Gastrocnemius medialis (tissue), 4 donors: Measurements from ENCODE around the gene SMPDL3A. TPM values are rescaled to one million over a fixed set of nuclear protein-coding genes. Genes with fewer than 3 reads are reported as not detected.

ENCODE experiments used
- ATAC-seq, 2 donors: fragments of 150-250 bp; one replicate each; pipeline ENCODE4 v1.9.1; 2016
- DNase-seq, 2 donors: peaks; one replicate each; pipeline ENCODE4 v3.0.0-alpha.2; 2019
- H3K27ac ChIP-seq, 4 donors: fragments of 200-600 bp; sonication (generic); 1 replicate in 1 of 4; 2 replicates in 3 of 4; pipeline ENCODE4 v1.5.1; 2016 to 2018; ENCODE audit warnings: mild to moderate bottlenecking in 2 of 4, moderate library complexity in 1 of 4
- H3K27me3 ChIP-seq, 3 donors: fragments of 200-600 bp; sonication (generic) in 2 of 3; 1 replicate in 1 of 3; 2 replicates in 2 of 3; pipeline versions ENCODE4 v1.5.1 to v1.6.0; 2016 to 2019; ENCODE audit warnings: mild to moderate bottlenecking in 1 of 3, moderate library complexity in 1 of 3
- H3K36me3 ChIP-seq, 2 donors: fragments of 200-600 bp; sonication (generic) in 1 of 2; one replicate each; pipeline ENCODE4 v1.5.1; 2017 to 2018
- H3K4me1 ChIP-seq, 2 donors: fragments of 200-600 bp; sonication (generic) in 1 of 2; one replicate each; pipeline ENCODE4 v1.5.1; 2016 to 2017; ENCODE audit warnings: mild to moderate bottlenecking in 2 of 2
- H3K4me3 ChIP-seq, 4 donors: fragments of 200-600 bp; sonication (generic) in 3 of 4; 1 replicate in 1 of 4; 2 replicates in 3 of 4; pipeline ENCODE4 v1.5.1; 2016 to 2019; ENCODE audit warnings: mild to moderate bottlenecking in 2 of 4
- H3K9me3 ChIP-seq, 3 donors: fragments of 200-600 bp; sonication (generic) in 2 of 3; 1 replicate in 1 of 3; 2 replicates in 2 of 3; pipeline ENCODE4 v1.5.1; 2016 to 2019
- POLR2A ChIP-seq, 2 donors: fragments of 450-650 bp; IDR thresholded peaks; one replicate each; pipeline ENCODE4 v1.6.1; 2017; ENCODE audit warnings: antibody characterized with exemption in 2 of 2, mild to moderate bottlenecking in 2 of 2, moderate library complexity in 2 of 2
- in situ Hi-C, 4 donors: fragments of 200-750 bp; cut with MboI; loops; one replicate each; pipeline versions ENCODE4 v1.15.0 to v1.8.0; 2017; ENCODE audit warnings: low sequenced_read_pairs in 4 of 4
- intact Hi-C: fragments of 100-400 bp; cut with DNase I; formaldehyde crosslinking; loops from one replicate; pipeline ENCODE4 v1.15.1; 2023; ENCODE audit warnings: low total_unique reads
- total RNA-seq, 4 donors: library from RNA; depleted of rRNA; stranded (reverse); fragments of >200 nt; gene quantifications; one replicate each; pipeline versions ENCODE4 v1.1.0 to v1.2.3, GENCODE V29; 2016
- TF ChIP-seq, protein P1 (sequence below), 5 experiments: fragments of 450-650 bp in 3 of 5; fragments of 200-600 bp in 2 of 5; sonication (generic) in 2 of 5; IDR thresholded peaks in 4 of 5; conservative IDR thresholded peaks in 1 of 5; 1 replicate in 4 of 5; 2 replicates in 1 of 5; pipeline ENCODE4 v1.5.1; 2016 to 2019; ENCODE audit warnings: antibody characterized with exemption in 5 of 5, mild to moderate bottlenecking in 3 of 5, moderate library complexity in 3 of 5

Gene SMPDL3A
- total RNA-seq, 4 donors from 2014 or later = 18.4 to 38.4 (median 32.6) TPM

DNA sequence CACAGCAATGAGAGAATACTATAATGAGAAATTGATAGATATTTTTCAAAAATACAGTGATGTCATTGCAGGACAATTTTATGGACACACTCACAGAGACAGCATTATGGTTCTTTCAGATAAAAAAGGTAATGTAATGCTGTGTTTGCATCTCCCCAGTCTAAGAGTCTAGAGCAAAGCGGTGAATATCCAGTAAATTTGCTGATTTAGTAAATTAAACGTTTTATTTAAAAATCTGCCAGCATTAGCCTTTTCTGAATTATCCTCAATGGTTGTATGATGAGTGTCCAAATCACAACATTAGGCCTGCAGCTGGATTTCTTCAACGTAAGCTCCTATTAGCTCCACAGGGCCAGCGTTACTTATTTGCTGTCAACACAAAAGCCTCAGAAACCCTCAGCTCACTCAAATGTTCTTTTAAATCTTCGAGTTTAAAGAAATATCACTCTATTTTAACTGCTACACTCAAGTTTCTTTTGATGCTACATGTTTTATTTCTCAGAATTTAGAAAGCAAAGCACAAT is 16.0 kb downstream of the SMPDL3A start:
- Histone ChIP-seq H3K4me3 (no peak overlapping the region), H3K27ac (no peak overlapping the region), H3K36me3 (peaks cover 0 to 39% of the 10 kb centered on the region in 2 donors), H3K27me3 (no peaks in the 10 kb centered on the region), H3K4me1 (peaks cover 0 to 13% of the 10 kb centered on the region in 2 donors), H3K9me3 (no peaks in the 10 kb centered on the region)
- DNase-seq (no peak), ATAC-seq (no peak)
- intact Hi-C loops (no loop called here), in situ Hi-C loops (no loop called here)
- TF ChIP-seq, protein P1, sequence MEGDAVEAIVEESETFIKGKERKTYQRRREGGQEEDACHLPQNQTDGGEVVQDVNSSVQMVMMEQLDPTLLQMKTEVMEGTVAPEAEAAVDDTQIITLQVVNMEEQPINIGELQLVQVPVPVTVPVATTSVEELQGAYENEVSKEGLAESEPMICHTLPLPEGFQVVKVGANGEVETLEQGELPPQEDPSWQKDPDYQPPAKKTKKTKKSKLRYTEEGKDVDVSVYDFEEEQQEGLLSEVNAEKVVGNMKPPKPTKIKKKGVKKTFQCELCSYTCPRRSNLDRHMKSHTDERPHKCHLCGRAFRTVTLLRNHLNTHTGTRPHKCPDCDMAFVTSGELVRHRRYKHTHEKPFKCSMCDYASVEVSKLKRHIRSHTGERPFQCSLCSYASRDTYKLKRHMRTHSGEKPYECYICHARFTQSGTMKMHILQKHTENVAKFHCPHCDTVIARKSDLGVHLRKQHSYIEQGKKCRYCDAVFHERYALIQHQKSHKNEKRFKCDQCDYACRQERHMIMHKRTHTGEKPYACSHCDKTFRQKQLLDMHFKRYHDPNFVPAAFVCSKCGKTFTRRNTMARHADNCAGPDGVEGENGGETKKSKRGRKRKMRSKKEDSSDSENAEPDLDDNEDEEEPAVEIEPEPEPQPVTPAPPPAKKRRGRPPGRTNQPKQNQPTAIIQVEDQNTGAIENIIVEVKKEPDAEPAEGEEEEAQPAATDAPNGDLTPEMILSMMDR (IDR thresholded peaks at IDR 0.05 in 4 of 5, conservative IDR thresholded peaks at IDR 0.05 in 1 of 5) = no peak
- TF ChIP-seq POLR2A (IDR thresholded peaks at IDR 0.05) = no peak

DNA sequence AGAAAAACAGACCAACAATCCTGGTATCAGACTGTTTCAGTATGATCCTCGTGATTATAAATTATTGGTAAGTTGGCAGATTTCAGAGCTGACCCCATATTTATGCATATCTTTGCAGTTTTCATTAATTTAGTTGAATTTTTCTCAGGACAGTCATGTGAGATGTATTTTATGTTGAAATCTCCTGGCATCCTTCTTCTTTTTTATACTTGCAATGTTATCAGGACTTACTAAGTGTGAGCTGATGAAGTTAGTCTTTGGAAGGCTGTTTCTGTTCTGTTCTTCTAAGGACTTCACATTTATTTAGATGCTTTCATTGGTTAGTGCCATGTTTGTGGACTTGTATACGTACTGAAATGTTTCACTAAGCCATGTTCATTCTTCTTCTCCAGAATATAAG is 17.2 kb downstream of the SMPDL3A start:
- Histone ChIP-seq H3K36me3 (peaks cover 0 to 47% of the 10 kb centered on the region in 2 donors), H3K27me3 (no peaks in the 10 kb centered on the region), H3K9me3 (no peaks in the 10 kb centered on the region), H3K27ac (no peak overlapping the region), H3K4me1 (peaks cover 0 to 7% of the 10 kb centered on the region in 2 donors), H3K4me3 (no peak overlapping the region)
- ATAC-seq = no peak
- intact Hi-C loops (no loop called here), in situ Hi-C loops (no loop called here)
- no peak for DNase-seq
- TF ChIP-seq, protein P1 (IDR thresholded peaks at IDR 0.05 in 4 of 5, conservative IDR thresholded peaks at IDR 0.05 in 1 of 5) = no peak
- TF ChIP-seq POLR2A (IDR thresholded peaks at IDR 0.05) = no peak

DNA sequence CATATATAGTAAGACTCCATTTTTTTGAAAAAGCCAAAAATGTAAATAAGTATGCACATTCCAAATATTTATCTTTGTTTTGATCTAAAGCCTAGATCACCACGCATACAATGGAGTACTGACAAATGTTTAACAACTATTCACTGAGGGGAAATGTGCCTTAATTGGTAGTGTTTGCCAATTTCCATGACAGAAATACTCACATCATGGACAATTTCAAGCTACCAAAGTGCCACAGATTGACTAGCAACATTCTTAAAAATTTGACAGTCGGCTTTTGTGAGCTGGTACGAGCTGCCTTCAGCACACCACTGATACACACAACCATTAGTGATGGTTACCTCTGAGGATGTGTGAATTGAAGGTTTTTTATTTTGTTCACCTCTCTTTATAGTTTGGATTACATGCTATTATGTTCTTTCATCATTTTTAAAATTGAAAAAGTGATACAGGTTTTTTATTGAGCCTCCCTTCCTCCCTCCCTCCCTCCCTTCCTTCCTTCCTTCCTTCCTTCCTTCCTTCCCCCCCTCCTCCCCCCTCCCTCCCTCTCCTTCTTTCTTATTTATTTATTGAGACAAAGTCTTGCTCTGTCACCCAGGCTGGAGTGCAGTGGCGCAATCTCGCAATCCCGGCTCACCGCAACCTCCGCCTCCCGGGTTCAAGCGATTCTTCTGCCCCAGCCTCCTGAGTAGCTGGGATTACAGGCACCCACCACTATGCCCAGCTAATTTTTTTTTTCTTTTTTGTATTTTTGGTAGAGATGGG is 19.2 kb downstream of the SMPDL3A start:
- intact Hi-C loops = no loop called here
- ATAC-seq = no peak
- peaks cover 0 to 47% of the 10 kb centered on the region in 2 donors for H3K36me3 ChIP-seq

DNA sequence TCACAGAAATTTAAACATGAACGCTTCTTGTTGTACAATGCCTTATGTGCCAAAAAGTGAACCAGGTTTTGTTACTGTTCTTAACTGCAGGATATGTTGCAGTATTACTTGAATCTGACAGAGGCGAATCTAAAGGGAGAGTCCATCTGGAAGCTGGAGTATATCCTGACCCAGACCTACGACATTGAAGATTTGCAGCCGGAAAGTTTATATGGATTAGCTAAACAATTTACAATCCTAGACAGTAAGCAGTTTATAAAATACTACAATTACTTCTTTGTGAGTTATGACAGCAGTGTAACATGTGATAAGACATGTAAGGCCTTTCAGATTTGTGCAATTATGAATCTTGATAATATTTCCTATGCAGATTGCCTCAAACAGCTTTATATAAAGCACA is 19.9 kb downstream of the SMPDL3A start:
- ATAC-seq = no peak
- TF ChIP-seq POLR2A (IDR thresholded peaks at IDR 0.05) = no peak
- TF ChIP-seq, protein P1 (IDR thresholded peaks at IDR 0.05 in 4 of 5, conservative IDR thresholded peaks at IDR 0.05 in 1 of 5) = no peak
- no peak overlapping the region for H3K4me3 ChIP-seq
- H3K4me1 ChIP-seq = no peaks in the 10 kb centered on the region
- DNase-seq = no peak
- no peaks in the 10 kb centered on the region for H3K9me3 ChIP-seq
- intact Hi-C loops = no loop called here
- H3K27me3 ChIP-seq = no peaks in the 10 kb centered on the region
- in situ Hi-C loops = no loop called here
- H3K36me3 ChIP-seq = peaks cover 0 to 47% of the 10 kb centered on the region in 2 donors
- H3K27ac ChIP-seq = no peak overlapping the region

More for the DNA sequence above, 19.2 kb downstream of the SMPDL3A start:
- Histone ChIP-seq H3K4me1 (no peaks in the 10 kb centered on the region), H3K4me3 (no peak overlapping the region), H3K27me3 (no peaks in the 10 kb centered on the region), H3K9me3 (no peaks in the 10 kb centered on the region), H3K27ac (no peak overlapping the region)
- in situ Hi-C loops = no loop called here
- TF ChIP-seq POLR2A (IDR thresholded peaks at IDR 0.05) = no peak
- TF ChIP-seq, protein P1 (IDR thresholded peaks at IDR 0.05 in 4 of 5, conservative IDR thresholded peaks at IDR 0.05 in 1 of 5) = no peak
- DNase-seq = no peak
